ENCODE data around the gene PCDHGA5. TPM values are rescaled to one million over a fixed set of nuclear protein-coding genes. Genes with fewer than 3 reads are reported as not detected.
"Not testable (repeated sequence)": the region's sequence is repeated elsewhere in the genome, so short reads cannot be mapped to it uniquely, and the experiment has no call there.

Gene PCDHGA5
- total RNA-seq, 2 experiments from 2014 or later: 0.08 TPM; not detected in 1

- ChIA-PET POLR2A (no interaction called here), CTCF (interaction anchor here (2.7 kb wide), 1 partner anchor 51 kb away, joined by 11 read pairs; the partner anchor contains the start of gene TAF7)
- TF ChIP-seq CTCF (IDR thresholded peaks at IDR 0.05): no peak
- peaks cover 11% of the 10 kb centered on the region for H3K4me1 Mint-ChIP-seq (ENCODE audit: low read depth)
- intact Hi-C loops (cut with DNase I, micrococcal nuclease): no loop called here
- Histone ChIP-seq H3K27me3 (ENCODE audit: control insufficient read depth in 1 of 2, insufficient read depth in 2 of 2, low read length in 2 of 2) (peaks cover 66 to 67% of the 10 kb centered on the region in 2 experiments), H3K4me3 (ENCODE audit: low read length) (no peak overlapping the region), H3K9me3 (ENCODE audit: control insufficient read depth in 1 of 2, insufficient read depth in 1 of 2, low read length in 2 of 2) (peaks cover 41 to 59% of the 10 kb centered on the region in 2 experiments), H3K27ac (ENCODE audit: low read depth in 1 of 2, low read length in 2 of 2) (no peak overlapping the region), H3K4me1 (ENCODE audit: insufficient read depth, low read length) (peaks cover 8% of the 10 kb centered on the region), H3K36me3 (ENCODE audit: insufficient read depth, low read length) (no peaks in the 10 kb centered on the region)
- DNase-seq (no peak), ATAC-seq (ENCODE audit: poor library complexity) (no peak)
- H3K27ac Mint-ChIP-seq: no peak overlapping the region
- peaks cover 34% of the 10 kb centered on the region for H3K36me3 Mint-ChIP-seq (ENCODE audit: low read depth)
- peaks cover 19% of the 10 kb centered on the region for H3K9me3 Mint-ChIP-seq
- no peak overlapping the region for H3K4me3 Mint-ChIP-seq
- H3K27me3 Mint-ChIP-seq: peaks cover 82% of the 10 kb centered on the region
These were observed 7.9 kb downstream of the PCDHGA5 start for GRCh38 chr5:141371572-141372475.

- no peak within 1 kb of the TSS for H3K27ac ChIP-seq (ENCODE audit: low read depth in 1 of 2, low read length in 2 of 2)
- intact Hi-C loops (cut with DNase I, micrococcal nuclease): no loop called here
- H3K4me1 Mint-ChIP-seq (ENCODE audit: low read depth): peaks cover 11% of the 10 kb centered on the region
- CTCF ChIA-PET: interaction anchor here (1.1 to 1.3 kb wide), 2 partner anchors 38 to 147 kb away, joined by 3 read pairs; partner anchors contain the start of gene PCDHGA10
- no peak within 1 kb of the TSS for H3K27ac Mint-ChIP-seq
- H3K4me3 ChIP-seq (ENCODE audit: low read length): peak within 1 kb of the TSS; percentile 1
- POLR2A ChIA-PET: no interaction called here
- H3K36me3 Mint-ChIP-seq (ENCODE audit: low read depth): peaks cover 34% of the 10 kb centered on the region
- H3K4me1 ChIP-seq (ENCODE audit: insufficient read depth, low read length): peaks cover 8% of the 10 kb centered on the region
- H3K9me3 ChIP-seq (ENCODE audit: control insufficient read depth in 1 of 2, insufficient read depth in 1 of 2, low read length in 2 of 2): peaks cover 49 to 56% of the 10 kb centered on the region in 2 experiments
- no peak for TF ChIP-seq CTCF (IDR thresholded peaks at IDR 0.05)
- H3K27me3 Mint-ChIP-seq: peaks cover 81% of the 10 kb centered on the region
- no peak within 1 kb of the TSS for H3K4me3 Mint-ChIP-seq
- peaks cover 58 to 69% of the 10 kb centered on the region in 2 experiments for H3K27me3 ChIP-seq (ENCODE audit: control insufficient read depth in 1 of 2, insufficient read depth in 2 of 2, low read length in 2 of 2)
- H3K36me3 ChIP-seq (ENCODE audit: insufficient read depth, low read length): no peaks in the 10 kb centered on the region
- DNase-seq (peak in 2 of 14 experiments; percentile 9 to 22), ATAC-seq (ENCODE audit: poor library complexity) (no peak)
- H3K9me3 Mint-ChIP-seq: peaks cover 17% of the 10 kb centered on the region
These were observed 9.8 kb downstream of the PCDHGA5 start, which contains the start of gene PCDHGA6 for GRCh38 chr5:141373673-141374317. PCDHGA6 (plus strand) TSS chr5:141373891; CDS start chr5:141374084, 193 bp downstream.

- Mint-ChIP-seq H3K9me3 (peaks cover 16% of the 10 kb centered on the region), H3K27ac (no peak overlapping the region), H3K27me3 (peaks cover 81% of the 10 kb centered on the region), H3K4me1 (ENCODE audit: low read depth) (peaks cover 10% of the 10 kb centered on the region), H3K36me3 (ENCODE audit: low read depth) (peaks cover 42% of the 10 kb centered on the region), H3K4me3 (no peak overlapping the region)
- Histone ChIP-seq H3K36me3 (ENCODE audit: insufficient read depth, low read length) (no peaks in the 10 kb centered on the region), H3K4me1 (ENCODE audit: insufficient read depth, low read length) (peaks cover 8% of the 10 kb centered on the region), H3K9me3 (ENCODE audit: control insufficient read depth in 1 of 2, insufficient read depth in 1 of 2, low read length in 2 of 2) (peaks cover 49 to 56% of the 10 kb centered on the region in 2 experiments), H3K4me3 (ENCODE audit: low read length) (no peak overlapping the region), H3K27me3 (ENCODE audit: control insufficient read depth in 1 of 2, insufficient read depth in 2 of 2, low read length in 2 of 2) (peaks cover 52 to 63% of the 10 kb centered on the region in 2 experiments), H3K27ac (ENCODE audit: low read depth in 1 of 2, low read length in 2 of 2) (no peak overlapping the region)
- no peak for TF ChIP-seq CTCF (IDR thresholded peaks at IDR 0.05)
- ChIA-PET CTCF (interaction anchor here (1.1 to 1.3 kb wide), 2 partner anchors 37 to 146 kb away, joined by 3 read pairs; partner anchors contain the start of gene PCDHGA10), POLR2A (no interaction called here)
- DNase-seq (no peak), ATAC-seq (ENCODE audit: poor library complexity) (no peak)
- intact Hi-C loops (cut with DNase I, micrococcal nuclease): no loop called here
These were observed 10.7 kb downstream of the PCDHGA5 start for GRCh38 chr5:141374627-141375026.

GRCh38 chr5:141375444-141376155 is 11.6 kb downstream of the PCDHGA5 start:
- Mint-ChIP-seq H3K36me3 (ENCODE audit: low read depth) (peaks cover 35% of the 10 kb centered on the region), H3K27me3 (peaks cover 80% of the 10 kb centered on the region), H3K9me3 (peaks cover 10% of the 10 kb centered on the region)
- ATAC-seq (ENCODE audit: poor library complexity); H3K4me3 Mint-ChIP-seq; DNase-seq; H3K27ac Mint-ChIP-seq; intact Hi-C loops (cut with DNase I, micrococcal nuclease); POLR2A ChIA-PET; H3K27ac ChIP-seq (ENCODE audit: low read depth in 1 of 2, low read length in 2 of 2); H3K4me1 ChIP-seq (ENCODE audit: insufficient read depth, low read length); H3K4me3 ChIP-seq (ENCODE audit: low read length); H3K4me1 Mint-ChIP-seq (ENCODE audit: low read depth); CTCF ChIA-PET; H3K36me3 ChIP-seq (ENCODE audit: insufficient read depth, low read length): not testable (repeated sequence)
- peaks cover 54 to 55% of the 10 kb centered on the region in 2 experiments for H3K27me3 ChIP-seq (ENCODE audit: control insufficient read depth in 1 of 2, insufficient read depth in 2 of 2, low read length in 2 of 2)
- H3K9me3 ChIP-seq (ENCODE audit: control insufficient read depth in 1 of 2, insufficient read depth in 1 of 2, low read length in 2 of 2): peaks cover 48 to 51% of the 10 kb centered on the region in 2 experiments

Data from CD4-positive, alpha-beta T cell (primary cell).